Mesendoderm (in vitro differentiated cells): ENCODE data around the gene METTL24.

Experiments
- DNase-seq: peaks from one replicate; pipeline ENCODE4 v3.0.0; 2013
- H2AK5ac ChIP-seq: 2 replicates; pipeline ENCODE4 v1.6.1; 2013; ENCODE audit warnings: low read length, inconsistent platforms
- H2BK120ac ChIP-seq: 2 replicates; pipeline ENCODE4 v1.6.1; 2013; ENCODE audit warnings: low read depth, mild to moderate bottlenecking, low read length, moderate library complexity, mixed read lengths
- H2BK15ac ChIP-seq: replicated peaks from 2 replicates; pipeline ENCODE4 v1.6.1; 2013; ENCODE audit warnings: low read depth, mild to moderate bottlenecking, moderate library complexity
- H2BK5ac ChIP-seq: 2 replicates; pipeline ENCODE4 v1.6.1; 2013; ENCODE audit warnings: low read length, inconsistent platforms
- H3K18ac ChIP-seq: 2 replicates; pipeline ENCODE4 v1.6.1; 2013; ENCODE audit warnings: mild to moderate bottlenecking, low read length, mixed read lengths
- H3K23ac ChIP-seq: one replicate; pipeline ENCODE4 v1.6.1; 2013; ENCODE audit warnings: low read length
- H3K27ac ChIP-seq: 2 replicates; pipeline ENCODE4 v1.5.1; 2013; ENCODE audit warnings: low read depth, mild to moderate bottlenecking, inconsistent platforms, low read length, moderate library complexity
- H3K27me3 ChIP-seq: 2 replicates; pipeline ENCODE4 v1.6.1; 2013; ENCODE audit warnings: low read length, control low read depth, mild to moderate bottlenecking, inconsistent platforms; ENCODE audit not compliant: insufficient read depth, poor library complexity
- H3K36me3 ChIP-seq: 2 replicates; pipeline ENCODE4 v1.6.1; 2013; ENCODE audit warnings: low read length, inconsistent platforms; ENCODE audit not compliant: control insufficient read depth, insufficient read depth
- H3K4ac ChIP-seq: one replicate; pipeline ENCODE4 v1.6.1; 2013; ENCODE audit warnings: low read depth, mild to moderate bottlenecking, low read length, moderate library complexity
- H3K4me1 ChIP-seq: 2 replicates; pipeline ENCODE4 v1.6.1; 2013; ENCODE audit warnings: low read depth, low read length, inconsistent platforms; ENCODE audit not compliant: control insufficient read depth
- H3K4me2 ChIP-seq: 2 replicates; pipeline ENCODE4 v1.6.1; 2013; ENCODE audit warnings: low read length
- H3K4me3 ChIP-seq: 2 replicates; pipeline ENCODE4 v1.5.1; 2013; ENCODE audit warnings: mild to moderate bottlenecking, low read length
- H3K56ac ChIP-seq: one replicate; pipeline ENCODE4 v1.6.1; 2013; ENCODE audit warnings: low read length
- H3K79me1 ChIP-seq: 2 replicates; pipeline ENCODE4 v1.6.1; 2013; ENCODE audit warnings: low read length, inconsistent platforms
- H3K79me2 ChIP-seq: 2 replicates; pipeline ENCODE4 v1.6.1; 2013; ENCODE audit warnings: mild to moderate bottlenecking, low read length; ENCODE audit not compliant: control insufficient read depth, insufficient read depth
- H3K9ac ChIP-seq: 2 replicates; pipeline ENCODE4 v1.6.1; 2013; ENCODE audit warnings: low read length, inconsistent platforms
- H4K5ac ChIP-seq: one replicate; pipeline ENCODE4 v1.6.1; 2013; ENCODE audit warnings: low read length
- H4K8ac ChIP-seq: one replicate; pipeline ENCODE4 v1.6.1; 2013; ENCODE audit warnings: low read depth, mild to moderate bottlenecking, control low read depth, low read length, moderate library complexity
- WGBS: extraction: QIAGEN DNeasy Blood & Tissue Kit; methylation state at CpG from one replicate; pipeline ENCODE4 v1.1.7; 2013; ENCODE audit warnings: low lambda C conversion rate, missing lambda C conversion rate; ENCODE audit not compliant: insufficient coverage; ENCODE audit errors: extremely low coverage; 5-methylcytosine and 5-hydroxymethylcytosine counted together

METTL24 gene

GRCh38 chr6:110195639-110196038 is 162.5 kb downstream of the METTL24 start:
- Histone ChIP-seq H3K4me1 (peaks cover 2% of the 10 kb centered on the region), H4K5ac (no peak overlapping the region), H3K23ac (no peak overlapping the region), H3K27ac (no peak overlapping the region), H2BK15ac (no peak overlapping the region), H2BK120ac (no peak overlapping the region), H3K9ac (no peak overlapping the region), H3K79me2 (no peaks in the 10 kb centered on the region), H3K18ac (no peak overlapping the region), H2AK5ac (no peak overlapping the region), H3K79me1 (peaks cover 4% of the 10 kb centered on the region), H3K36me3 (no peaks in the 10 kb centered on the region), H4K8ac (no peak overlapping the region), H3K4me3 (no peak overlapping the region), H3K4me2 (no peak overlapping the region), H3K27me3 (no peaks in the 10 kb centered on the region), H2BK5ac (no peak overlapping the region), H3K4ac (no peak overlapping the region), H3K56ac (no peak overlapping the region)
- no CpG with 5 or more reads among the region's 4 CpGs for WGBS
- no peak for DNase-seq
